Measurements from ENCODE around the gene XKR8. TPM values are rescaled to one million over a fixed set of nuclear protein-coding genes. Genes with fewer than 3 reads are reported as not detected.

XKR8 gene
- total and polyA plus RNA-seq, 10 of the 15 experiments (the other 5 are each of a cell fraction or from before 2014, with no cell fraction given): 0.80 to 3.7 (median 2.6) TPM

- TF ChIP-seq NRF1 (conservative IDR thresholded peaks at IDR 0.05; ENCODE audit: low read depth, low read length) (no peak), EP300 (IDR thresholded peaks at IDR 0.05; ENCODE audit: borderline replicate concordance in 1 of 2, control insufficient read depth in 1 of 2, low read depth in 2 of 2, low read length in 2 of 2) (no peak), WRNIP1 (IDR thresholded peaks at IDR 0.05; ENCODE audit: borderline replicate concordance, low read depth, low read length) (no peak)
- TF ChIP-seq, protein P1, sequence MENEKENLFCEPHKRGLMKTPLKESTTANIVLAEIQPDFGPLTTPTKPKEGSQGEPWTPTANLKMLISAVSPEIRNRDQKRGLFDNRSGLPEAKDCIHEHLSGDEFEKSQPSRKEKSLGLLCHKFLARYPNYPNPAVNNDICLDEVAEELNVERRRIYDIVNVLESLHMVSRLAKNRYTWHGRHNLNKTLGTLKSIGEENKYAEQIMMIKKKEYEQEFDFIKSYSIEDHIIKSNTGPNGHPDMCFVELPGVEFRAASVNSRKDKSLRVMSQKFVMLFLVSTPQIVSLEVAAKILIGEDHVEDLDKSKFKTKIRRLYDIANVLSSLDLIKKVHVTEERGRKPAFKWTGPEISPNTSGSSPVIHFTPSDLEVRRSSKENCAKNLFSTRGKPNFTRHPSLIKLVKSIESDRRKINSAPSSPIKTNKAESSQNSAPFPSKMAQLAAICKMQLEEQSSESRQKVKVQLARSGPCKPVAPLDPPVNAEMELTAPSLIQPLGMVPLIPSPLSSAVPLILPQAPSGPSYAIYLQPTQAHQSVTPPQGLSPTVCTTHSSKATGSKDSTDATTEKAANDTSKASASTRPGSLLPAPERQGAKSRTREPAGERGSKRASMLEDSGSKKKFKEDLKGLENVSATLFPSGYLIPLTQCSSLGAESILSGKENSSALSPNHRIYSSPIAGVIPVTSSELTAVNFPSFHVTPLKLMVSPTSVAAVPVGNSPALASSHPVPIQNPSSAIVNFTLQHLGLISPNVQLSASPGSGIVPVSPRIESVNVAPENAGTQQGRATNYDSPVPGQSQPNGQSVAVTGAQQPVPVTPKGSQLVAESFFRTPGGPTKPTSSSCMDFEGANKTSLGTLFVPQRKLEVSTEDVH (IDR thresholded peaks at IDR 0.05; ENCODE audit: low read depth, partially characterized antibody): no peak
These were observed 8.4 kb upstream of the XKR8 start (continued) for GRCh38 chr1:27951396-27951795.

GRCh38 chr1:27952147-27952546 lies 7.6 kb upstream of the XKR8 start:
- H3K27me3 ChIP-seq (replicated peaks in 1 of 2; ENCODE audit: control insufficient read depth in 2 of 2, insufficient read depth in 2 of 2, low read length in 1 of 2): no peaks in the 10 kb centered on the region
- no peak overlapping the region for H3K9ac ChIP-seq (ENCODE audit: control insufficient read depth, insufficient read depth, low read length)
- intact Hi-C loops (cut with micrococcal nuclease; ENCODE audit: unreplicated experiment): loop anchor here (10.0 kb wide), 1 partner anchor 543 kb away; no protein-coding TSS in a partner anchor
- no peaks in the 10 kb centered on the region for H3K9me3 ChIP-seq (replicated peaks; ENCODE audit: control insufficient read depth, insufficient read depth, low read length)
- 54% methylated on average over 3 of the region's 3 CpGs for WGBS (ENCODE audit: insufficient coverage, insufficient replicate concordance, low lambda C conversion rate, missing lambda C conversion rate)
- no TSS peak for BruUV-seq (replicated peaks)
- no peak overlapping the region for H2AFZ ChIP-seq (ENCODE audit: control insufficient read depth, low read depth, low read length)
- ChIA-PET SMC1A (ENCODE audit: uncharacterized antibody, unreplicated experiment) (interaction anchor here (0.9 to 1.2 kb wide), 3 partner anchors 12 to 157 kb away, joined by 3 to 4 read pairs (median 4); no protein-coding TSS in a partner anchor), CTCF (interaction anchor here (0.6 to 2.7 kb wide), 5 partner anchors 12 to 93 kb away, joined by 3 to 18 read pairs (median 3); no protein-coding TSS in a partner anchor), POLR2A (interaction anchor here (1.0 kb wide), 1 partner anchor 283 kb away, joined by 3 read pairs; no protein-coding TSS in a partner anchor), RAD21 (ENCODE audit: unreplicated experiment) (interaction anchor here (2.0 kb wide), 1 partner anchor 95 kb away, joined by 8 read pairs; no protein-coding TSS in a partner anchor)
- FAIRE-seq: no peak
- no peak overlapping the region for H3K4me2 ChIP-seq (ENCODE audit: control insufficient read depth, insufficient read depth)
- H3K4me3 ChIP-seq: no peak overlapping the region
- H3K27ac ChIP-seq (ENCODE audit: control insufficient read depth, insufficient read depth): no peak overlapping the region
- no peak for DNase-seq (ENCODE audit: low read depth, low spot score)
- H3K79me2 ChIP-seq (ENCODE audit: control insufficient read depth, insufficient read depth, low read length): no peaks in the 10 kb centered on the region
- H3K4me1 ChIP-seq (ENCODE audit: control insufficient read depth, insufficient read depth, low read length): no peaks in the 10 kb centered on the region
- ATAC-seq: no peak
- H3K36me3 ChIP-seq (ENCODE audit: control insufficient read depth in 2 of 2, insufficient read depth in 2 of 2, low read length in 1 of 2): no peaks in the 10 kb centered on the region
- no peaks in the 10 kb centered on the region for H4K20me1 ChIP-seq (ENCODE audit: control insufficient read depth, insufficient read depth)
- in situ Hi-C loops (cut with MboI): no loop called here
- TF ChIP-seq NFXL1 (IDR thresholded peaks at IDR 0.05; ENCODE audit: borderline replicate concordance) (no peak), EED (IDR thresholded peaks at IDR 0.05; ENCODE audit: low read depth) (no peak), MTA3 (IDR thresholded peaks at IDR 0.05; ENCODE audit: borderline replicate concordance, low read length) (no peak), YBX1 (IDR thresholded peaks at IDR 0.05) (no peak), PRDM15 (CRISPR knock-in tag; IDR thresholded peaks at IDR 0.05) (no peak), ZNF622 (IDR thresholded peaks at IDR 0.05) (no peak)
- TF ChIP-seq, protein P2, sequence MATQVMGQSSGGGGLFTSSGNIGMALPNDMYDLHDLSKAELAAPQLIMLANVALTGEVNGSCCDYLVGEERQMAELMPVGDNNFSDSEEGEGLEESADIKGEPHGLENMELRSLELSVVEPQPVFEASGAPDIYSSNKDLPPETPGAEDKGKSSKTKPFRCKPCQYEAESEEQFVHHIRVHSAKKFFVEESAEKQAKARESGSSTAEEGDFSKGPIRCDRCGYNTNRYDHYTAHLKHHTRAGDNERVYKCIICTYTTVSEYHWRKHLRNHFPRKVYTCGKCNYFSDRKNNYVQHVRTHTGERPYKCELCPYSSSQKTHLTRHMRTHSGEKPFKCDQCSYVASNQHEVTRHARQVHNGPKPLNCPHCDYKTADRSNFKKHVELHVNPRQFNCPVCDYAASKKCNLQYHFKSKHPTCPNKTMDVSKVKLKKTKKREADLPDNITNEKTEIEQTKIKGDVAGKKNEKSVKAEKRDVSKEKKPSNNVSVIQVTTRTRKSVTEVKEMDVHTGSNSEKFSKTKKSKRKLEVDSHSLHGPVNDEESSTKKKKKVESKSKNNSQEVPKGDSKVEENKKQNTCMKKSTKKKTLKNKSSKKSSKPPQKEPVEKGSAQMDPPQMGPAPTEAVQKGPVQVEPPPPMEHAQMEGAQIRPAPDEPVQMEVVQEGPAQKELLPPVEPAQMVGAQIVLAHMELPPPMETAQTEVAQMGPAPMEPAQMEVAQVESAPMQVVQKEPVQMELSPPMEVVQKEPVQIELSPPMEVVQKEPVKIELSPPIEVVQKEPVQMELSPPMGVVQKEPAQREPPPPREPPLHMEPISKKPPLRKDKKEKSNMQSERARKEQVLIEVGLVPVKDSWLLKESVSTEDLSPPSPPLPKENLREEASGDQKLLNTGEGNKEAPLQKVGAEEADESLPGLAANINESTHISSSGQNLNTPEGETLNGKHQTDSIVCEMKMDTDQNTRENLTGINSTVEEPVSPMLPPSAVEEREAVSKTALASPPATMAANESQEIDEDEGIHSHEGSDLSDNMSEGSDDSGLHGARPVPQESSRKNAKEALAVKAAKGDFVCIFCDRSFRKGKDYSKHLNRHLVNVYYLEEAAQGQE (IDR thresholded peaks at IDR 0.05; ENCODE audit: low read depth, low read length): no peak

All from GM12878 (cell line).